NT2/D1 (cell line): ENCODE measurements around the gene ELMO3.

ENCODE experiments used
- SUZ12 ChIP-seq: IDR thresholded peaks from 2 replicates; pipeline ENCODE4 v1.6.1; 2011; ENCODE audit not compliant: insufficient read length, insufficient read depth; ENCODE audit errors: extremely low read depth
- ZNF274 ChIP-seq: IDR thresholded peaks from 2 replicates; pipeline ENCODE4 v1.6.1; 2011; ENCODE audit warnings: mild to moderate bottlenecking, low read depth, low read length

DNA sequence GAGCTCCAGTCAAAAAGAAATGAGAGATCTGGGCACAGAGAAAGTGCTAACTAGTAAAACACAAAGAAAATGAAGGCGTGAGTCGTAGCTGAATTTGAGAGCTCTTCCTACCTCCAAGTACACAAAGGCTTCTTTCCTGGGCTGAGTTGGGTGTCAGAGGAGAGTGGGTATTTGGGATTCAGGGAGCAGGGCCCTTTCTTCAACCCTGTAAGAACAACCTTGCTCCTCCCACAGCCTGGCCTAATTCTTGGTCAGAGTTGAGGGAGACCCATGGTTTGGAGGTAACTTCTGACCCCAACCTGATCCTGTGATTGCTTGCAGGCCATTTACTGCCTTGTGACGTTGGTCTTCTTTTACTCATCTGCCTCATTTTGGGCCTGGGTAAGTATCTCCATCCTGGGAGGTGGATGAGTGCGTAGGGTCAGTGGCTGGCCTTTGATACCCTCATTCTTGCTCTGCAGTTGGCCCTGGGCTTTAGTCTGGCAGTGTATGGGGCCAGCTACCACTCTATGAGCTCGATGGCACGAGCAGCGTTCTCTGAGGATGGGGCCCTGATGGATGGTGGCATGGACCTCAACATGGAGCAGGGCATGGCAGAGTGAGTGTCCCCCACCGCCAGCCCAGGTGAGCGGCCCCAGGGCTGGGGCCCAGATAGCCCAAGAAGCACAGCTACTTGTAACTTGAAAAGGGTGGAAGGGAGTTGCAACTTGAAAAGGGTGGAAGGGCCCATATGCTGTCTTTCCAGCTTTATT, 29.3 kb downstream of the ELMO3 start:
- no peak for TF ChIP-seq ZNF274
- no peak for TF ChIP-seq SUZ12
